HFF-Myc (cell line): ENCODE results near the gene FKBP6.
A peak's percentile ranks its signal among the peaks of the same experiment; 100 is the strongest.
"Not testable (repeated sequence)": the region's sequence is repeated elsewhere in the genome, so short reads cannot be mapped to it uniquely, and the experiment has no call there.

Source experiments
- DNase-seq: peaks from one replicate; pipeline ENCODE4 v3.0.0-alpha.2; 2011; ENCODE audit warnings: low read depth; ENCODE audit errors: extremely low read depth
- H3K4me3 ChIP-seq: replicated peaks from 2 replicates; pipeline ENCODE4 v1.5.1; 2011; ENCODE audit warnings: low read depth, mild to moderate bottlenecking, control low read depth, low read length
- TF ChIP-seq, protein P1 (sequence below): IDR thresholded peaks from 2 replicates; pipeline ENCODE4 v1.5.1; 2012; ENCODE audit warnings: mild to moderate bottlenecking, low read depth, low read length, control low read depth; ENCODE audit errors: missing control alignments

The FKBP6 gene

GRCh38 chr7:73327922-73328321, at the start of gene FKBP6, which contains the start of gene TRIM50:
FKBP6 (plus strand) TSS chr7:73328161; CDS start chr7:73328429, 268 bp downstream.
TRIM50 (minus strand) TSS chr7:73328082; CDS start chr7:73324787, 3,295 bp downstream.
- not testable (repeated sequence) for H3K4me3 ChIP-seq, DNase-seq

GRCh38 chr7:73297235-73297634, 30.7 kb upstream of the FKBP6 start:
- not testable (repeated sequence) for DNase-seq, H3K4me3 ChIP-seq

- not testable (repeated sequence) for H3K4me3 ChIP-seq, DNase-seq
These were observed 30.3 kb upstream of the FKBP6 start for GRCh38 chr7:73297706-73298105.

GRCh38 chr7:73299812-73300211, 28.1 kb upstream of the FKBP6 start:
- not testable (repeated sequence) for DNase-seq, H3K4me3 ChIP-seq

DNA sequence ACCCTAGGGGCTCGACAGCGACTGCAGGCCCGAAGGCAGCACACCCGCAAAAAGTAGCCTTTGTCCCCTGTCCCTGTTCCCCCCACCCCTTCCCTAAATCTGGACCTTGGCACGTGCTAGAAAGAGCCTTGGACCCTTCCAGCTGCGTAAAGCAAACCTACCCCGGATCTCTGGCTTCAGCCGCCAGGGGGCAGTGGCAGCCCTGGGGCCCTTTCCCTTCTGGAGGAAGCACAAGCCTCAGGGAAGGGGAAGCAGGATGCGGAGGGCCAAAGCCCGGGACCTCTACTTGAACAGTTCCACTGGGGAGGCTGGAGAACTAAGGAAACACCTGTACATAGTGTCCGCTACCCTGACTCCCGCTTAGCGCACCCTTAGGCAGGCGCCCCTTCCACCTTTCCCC, 26.9 kb upstream of the FKBP6 start:
- TF ChIP-seq, protein P1, sequence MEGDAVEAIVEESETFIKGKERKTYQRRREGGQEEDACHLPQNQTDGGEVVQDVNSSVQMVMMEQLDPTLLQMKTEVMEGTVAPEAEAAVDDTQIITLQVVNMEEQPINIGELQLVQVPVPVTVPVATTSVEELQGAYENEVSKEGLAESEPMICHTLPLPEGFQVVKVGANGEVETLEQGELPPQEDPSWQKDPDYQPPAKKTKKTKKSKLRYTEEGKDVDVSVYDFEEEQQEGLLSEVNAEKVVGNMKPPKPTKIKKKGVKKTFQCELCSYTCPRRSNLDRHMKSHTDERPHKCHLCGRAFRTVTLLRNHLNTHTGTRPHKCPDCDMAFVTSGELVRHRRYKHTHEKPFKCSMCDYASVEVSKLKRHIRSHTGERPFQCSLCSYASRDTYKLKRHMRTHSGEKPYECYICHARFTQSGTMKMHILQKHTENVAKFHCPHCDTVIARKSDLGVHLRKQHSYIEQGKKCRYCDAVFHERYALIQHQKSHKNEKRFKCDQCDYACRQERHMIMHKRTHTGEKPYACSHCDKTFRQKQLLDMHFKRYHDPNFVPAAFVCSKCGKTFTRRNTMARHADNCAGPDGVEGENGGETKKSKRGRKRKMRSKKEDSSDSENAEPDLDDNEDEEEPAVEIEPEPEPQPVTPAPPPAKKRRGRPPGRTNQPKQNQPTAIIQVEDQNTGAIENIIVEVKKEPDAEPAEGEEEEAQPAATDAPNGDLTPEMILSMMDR: peak; percentile 13
- DNase-seq, H3K4me3 ChIP-seq: not testable (repeated sequence)

DNA sequence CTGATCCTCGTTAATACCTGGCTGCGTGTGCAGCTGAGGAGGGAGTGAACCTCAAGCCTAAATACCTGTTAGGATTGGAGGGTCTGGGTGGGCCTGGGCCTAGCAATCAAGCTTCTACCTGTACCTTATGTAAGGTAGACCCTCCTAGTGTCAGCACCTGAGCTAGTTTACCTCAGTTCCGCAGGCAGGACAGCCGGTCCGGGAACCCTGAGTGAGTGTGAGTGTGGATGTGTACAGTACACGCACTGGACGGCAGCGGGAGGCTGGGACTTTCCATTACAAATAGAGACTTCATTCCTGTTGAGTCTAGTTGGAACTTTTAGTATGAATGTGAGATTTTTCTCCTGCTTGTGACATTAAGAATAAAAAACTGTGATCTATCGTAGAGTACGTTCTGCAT, 25.1 kb upstream of the FKBP6 start:
- not testable (repeated sequence) for H3K4me3 ChIP-seq, DNase-seq

DNA sequence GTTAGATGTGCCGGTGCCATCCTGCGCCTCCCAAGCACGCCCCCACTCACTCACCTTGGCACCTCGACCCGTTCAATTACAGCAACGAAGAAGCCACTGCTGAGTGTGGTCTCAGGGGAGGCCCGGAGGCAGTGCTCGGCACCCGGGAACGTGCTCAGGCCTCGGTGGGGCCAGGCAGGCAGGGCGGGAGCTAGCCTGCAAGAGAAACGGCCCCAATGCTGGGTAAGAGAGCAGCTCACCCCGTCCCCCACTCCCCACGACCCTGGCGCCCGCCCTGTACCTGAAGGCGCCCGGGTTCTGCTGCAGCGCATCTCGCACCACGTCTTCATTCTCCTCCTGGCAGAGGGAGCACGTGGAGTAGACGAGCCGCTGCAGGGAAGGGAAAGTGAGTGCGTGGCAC, 24.4 kb upstream of the FKBP6 start:
- no peak for DNase-seq
- TF ChIP-seq, protein P1: no peak
- H3K4me3 ChIP-seq: no peak overlapping the region

GRCh38 chr7:73304071-73304470, 23.9 kb upstream of the FKBP6 start:
- TF ChIP-seq, protein P1: no peak
- no peak overlapping the region for H3K4me3 ChIP-seq
- no peak for DNase-seq

GRCh38 chr7:73304612-73305387, 23.2 kb upstream of the FKBP6 start:
- H3K4me3 ChIP-seq, DNase-seq: not testable (repeated sequence)

DNA sequence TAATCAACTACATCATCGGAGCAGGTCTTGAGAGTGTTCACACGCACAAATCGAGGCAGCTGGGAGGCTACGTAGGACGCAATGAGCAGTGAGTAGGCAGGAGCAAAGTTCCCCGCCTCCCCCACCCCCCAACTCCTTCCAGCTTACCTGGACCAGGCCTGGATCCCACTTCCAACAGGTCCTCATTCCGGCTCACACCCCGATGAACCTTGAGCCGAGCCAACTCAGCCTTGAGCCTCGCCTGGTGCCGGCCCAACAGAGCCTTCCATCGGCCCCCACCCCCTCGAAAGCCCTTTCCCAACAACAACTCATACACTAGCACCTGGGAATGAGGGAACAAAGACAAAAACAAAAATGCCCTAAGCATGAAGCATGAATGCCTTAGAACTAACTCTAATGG, 20.5 kb upstream of the FKBP6 start:
- H3K4me3 ChIP-seq: peak overlapping the region; percentile 63
- TF ChIP-seq, protein P1: no peak
- no peak for DNase-seq
